Measurements from ENCODE around the gene ENTPD5.
A peak's percentile ranks its signal among the peaks of the same experiment; 100 is the strongest.
"Not testable (repeated sequence)": the region's sequence is repeated elsewhere in the genome, so short reads cannot be mapped to it uniquely, and the experiment has no call there.

The ENTPD5 gene

GRCh38 chr14:74018586-74019407 lies at the start of gene ENTPD5, which contains the start of gene BBOF1:
Gene ENTPD5, minus strand, starts transcription at chr14:74019288. Its CDS starts 31,186 bp downstream, at chr14:73988102.
Gene BBOF1, plus strand, starts transcription at chr14:74019349. Its CDS starts 130 bp downstream, at chr14:74019479.
- peak; percentile 47 for DNase-seq (ENCODE audit: low read depth)

GRCh38 chr14:74065746-74066575 lies 46.9 kb upstream of the ENTPD5 start:
- DNase-seq (ENCODE audit: low read depth) = no peak

DNA sequence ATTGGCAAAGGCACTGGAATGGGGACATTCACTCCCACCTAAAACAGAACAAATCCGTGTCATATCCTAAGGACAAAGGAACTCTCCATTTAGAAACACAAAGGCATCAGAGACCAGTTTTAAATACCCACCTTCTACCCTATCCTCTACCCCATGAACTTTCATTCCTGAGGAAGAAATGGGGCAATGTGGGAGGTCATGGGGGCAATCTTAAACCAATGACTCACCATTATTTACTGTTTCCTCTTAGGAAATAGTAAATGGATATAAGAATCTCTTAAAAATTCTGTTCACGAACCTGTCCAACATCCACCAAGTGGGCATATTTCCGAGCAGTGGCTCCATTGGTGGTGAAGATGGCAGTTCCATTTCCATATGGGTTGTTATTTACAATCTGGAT lies 45.8 kb upstream of the ENTPD5 start:
- no peak for DNase-seq (ENCODE audit: low read depth)

DNA sequence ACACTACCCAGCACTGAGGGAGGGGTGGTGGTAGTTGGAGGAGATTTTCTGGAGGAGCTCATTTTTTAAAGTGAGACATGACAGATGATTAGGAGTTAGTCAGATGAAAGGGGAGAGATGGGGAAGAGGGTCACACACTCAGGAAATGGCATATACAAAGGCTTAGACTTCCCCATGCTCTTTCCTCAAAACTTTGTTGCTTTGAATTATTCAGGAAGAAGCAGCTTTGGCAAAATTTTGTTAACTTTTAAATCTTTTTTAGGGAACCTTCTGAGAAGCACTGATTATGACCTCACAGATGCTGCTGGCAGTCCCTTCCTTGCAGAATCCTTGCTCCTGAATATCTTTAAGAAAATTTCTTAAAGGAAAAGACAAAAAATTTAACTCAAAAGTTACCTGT lies 45.3 kb upstream of the ENTPD5 start:
- DNase-seq (ENCODE audit: low read depth) = no peak

DNA sequence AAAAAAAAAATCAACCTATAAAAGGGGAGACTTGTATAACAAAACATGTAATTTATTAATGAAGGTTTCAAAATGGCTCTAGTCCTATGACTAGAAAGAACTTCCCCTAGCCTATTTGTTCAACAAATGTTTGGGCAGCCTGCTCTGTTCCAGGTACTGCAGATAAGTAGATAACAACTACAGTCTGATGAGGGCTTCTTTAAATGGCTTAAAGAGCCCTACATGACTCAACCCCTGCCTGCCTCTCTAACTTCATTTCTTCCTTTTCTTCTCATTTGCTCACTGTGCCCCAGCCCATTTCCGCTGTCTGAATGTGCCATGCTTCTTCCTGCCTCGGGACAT lies 43.7 kb upstream of the ENTPD5 start:
- no peak for DNase-seq (ENCODE audit: low read depth)

DNA sequence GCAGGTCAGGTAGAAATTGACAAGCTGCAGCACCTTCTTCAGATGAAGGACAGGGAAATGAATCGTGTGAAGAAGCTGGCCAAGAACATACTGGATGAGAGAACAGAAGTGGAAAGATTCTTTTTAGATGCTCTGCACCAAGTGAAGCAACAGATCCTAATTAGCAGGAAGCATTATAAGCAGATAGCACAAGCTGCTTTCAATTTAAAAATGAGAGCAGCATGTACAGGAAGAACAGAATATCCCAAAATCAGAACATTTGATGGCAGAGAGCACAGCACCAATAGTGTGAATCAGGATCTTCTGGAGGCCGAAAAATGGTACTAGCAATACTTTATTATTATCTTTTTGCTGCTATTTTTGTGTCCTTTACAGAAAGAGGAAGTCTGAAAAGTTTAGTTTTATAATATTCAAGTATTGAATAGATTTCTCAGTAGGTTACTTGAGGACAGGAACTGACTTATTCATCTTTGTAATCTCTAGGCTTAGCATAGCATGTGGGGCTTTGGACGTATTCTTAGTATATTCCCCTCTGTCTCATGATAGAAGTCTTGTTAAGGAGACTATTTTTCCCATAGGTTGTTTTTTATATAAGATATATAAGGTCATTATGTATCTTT lies 30.9 kb upstream of the ENTPD5 start:
- DNase-seq (ENCODE audit: low read depth) = no peak

DNA sequence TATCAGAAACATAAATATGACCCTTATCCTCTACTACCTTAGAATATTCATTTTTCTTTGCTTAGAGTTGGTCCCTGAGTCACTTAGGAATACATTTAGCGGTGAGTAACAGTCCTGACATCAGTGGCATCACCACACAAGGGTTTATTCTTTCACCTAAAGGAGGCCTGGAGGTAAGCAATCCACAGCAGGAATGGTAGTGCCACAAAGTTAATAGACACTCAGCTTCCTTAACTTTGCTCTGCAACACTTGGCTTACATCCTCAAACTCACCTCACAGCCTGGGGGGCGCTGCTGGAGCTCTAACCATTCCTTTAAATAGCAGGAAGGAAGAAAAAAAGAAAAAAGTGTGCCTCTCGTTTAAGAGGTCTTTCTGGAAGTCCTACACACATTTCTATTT lies 29.2 kb upstream of the ENTPD5 start:
- no peak for DNase-seq (ENCODE audit: low read depth)

- no peak for DNase-seq (ENCODE audit: low read depth)
Measured at GRCh38 chr14:74045522-74045921, 26.4 kb upstream of the ENTPD5 start.

GRCh38 chr14:74042296-74042695 lies 23.2 kb upstream of the ENTPD5 start:
- DNase-seq (ENCODE audit: low read depth) = no peak

- no peak for DNase-seq (ENCODE audit: low read depth)
Measured at GRCh38 chr14:74038020-74038859, 19.2 kb upstream of the ENTPD5 start.

- DNase-seq (ENCODE audit: low read depth) = no peak
Measured at GRCh38 chr14:74035556-74035955, 16.5 kb upstream of the ENTPD5 start.

GRCh38 chr14:74034572-74034971 lies 15.5 kb upstream of the ENTPD5 start:
- DNase-seq (ENCODE audit: low read depth) = no peak

GRCh38 chr14:74029136-74029535 lies 10.0 kb upstream of the ENTPD5 start:
- no peak for DNase-seq (ENCODE audit: low read depth)

GRCh38 chr14:74022346-74022745 lies 3.3 kb upstream of the ENTPD5 start:
- no peak for DNase-seq (ENCODE audit: low read depth)

GRCh38 chr14:74019408-74020137 lies 485 bp upstream of the ENTPD5 start:
- DNase-seq (ENCODE audit: low read depth) = peak; percentile 33

DNA sequence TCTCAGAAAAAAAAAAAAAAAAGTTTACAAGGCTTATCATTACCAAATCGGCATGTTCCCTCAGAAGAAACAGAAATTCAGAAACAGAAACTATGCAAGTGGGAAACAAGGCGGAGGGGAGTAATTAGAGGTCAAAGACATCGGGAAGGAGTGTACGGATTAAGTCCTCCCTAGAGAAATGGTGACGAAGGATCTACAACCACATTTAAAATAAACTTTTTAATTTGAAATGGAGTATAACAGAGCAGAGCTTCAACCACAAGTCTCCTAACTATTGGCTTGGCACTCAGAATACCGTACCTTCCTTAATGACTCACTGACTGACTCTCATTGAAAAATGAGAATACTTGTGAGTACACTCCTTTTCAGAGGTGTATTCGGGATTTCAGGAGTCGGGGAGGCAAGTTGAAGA lies 908 bp downstream of the ENTPD5 start:
- peak; percentile 50 for DNase-seq (ENCODE audit: low read depth)

DNA sequence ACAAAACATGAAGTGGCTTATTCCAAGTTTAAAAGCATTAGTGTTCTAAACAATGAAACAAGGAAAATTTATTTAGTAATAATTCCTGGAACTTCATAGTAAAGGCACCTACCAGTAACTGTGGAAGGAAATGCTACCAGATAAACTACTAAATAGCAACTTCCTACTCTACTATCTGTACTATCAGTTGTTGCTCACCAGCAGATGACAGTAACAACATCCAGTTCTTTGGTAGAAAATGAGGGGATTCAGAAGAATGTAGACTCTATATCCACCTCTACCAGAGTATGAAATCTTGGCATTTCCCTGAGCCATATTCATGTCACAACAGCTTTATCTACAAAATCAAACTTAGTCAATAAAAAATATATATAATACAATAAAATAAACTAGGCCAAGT lies 3.1 kb downstream of the ENTPD5 start:
- DNase-seq (ENCODE audit: low read depth) = no peak

DNA sequence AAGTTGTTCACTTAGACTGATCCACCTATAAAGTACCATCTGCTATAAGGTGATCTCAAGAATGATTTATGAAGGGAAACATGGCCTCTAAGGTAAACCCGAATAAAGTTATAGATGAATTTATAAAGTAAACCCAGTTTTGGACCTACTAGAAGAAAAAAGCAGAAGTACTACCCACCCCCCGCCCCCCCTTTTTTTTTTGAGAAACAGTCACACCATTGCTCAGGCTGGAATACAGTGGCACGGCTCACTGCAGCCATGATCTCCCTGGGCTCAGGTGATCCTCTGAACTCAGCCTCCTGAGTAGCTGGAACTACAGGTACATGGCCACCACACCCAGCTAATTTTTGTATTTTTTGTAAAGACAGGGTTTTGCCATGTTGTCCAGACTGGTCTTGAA lies 3.9 kb downstream of the ENTPD5 start:
- DNase-seq (ENCODE audit: low read depth) = no peak

DNA sequence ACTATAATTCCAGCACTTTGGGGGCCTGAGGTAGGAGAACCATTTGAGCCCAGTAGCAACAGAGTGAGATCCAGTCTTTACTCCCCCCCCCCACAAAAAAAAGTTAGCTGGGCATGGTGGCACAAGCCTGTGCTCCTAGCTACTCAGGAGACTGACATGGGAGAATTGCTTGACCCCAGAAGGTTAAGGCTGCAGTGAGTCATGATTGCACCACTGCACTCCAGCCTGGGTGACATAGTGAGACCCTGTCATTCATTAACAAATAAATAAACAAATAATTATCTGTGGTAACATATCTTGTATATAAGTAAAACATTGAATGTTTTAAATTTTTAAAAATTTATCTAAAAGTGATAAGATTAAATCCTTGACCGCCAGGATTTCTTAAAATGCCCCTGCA lies 4.8 kb downstream of the ENTPD5 start:
- DNase-seq (ENCODE audit: low read depth) = no peak

DNA sequence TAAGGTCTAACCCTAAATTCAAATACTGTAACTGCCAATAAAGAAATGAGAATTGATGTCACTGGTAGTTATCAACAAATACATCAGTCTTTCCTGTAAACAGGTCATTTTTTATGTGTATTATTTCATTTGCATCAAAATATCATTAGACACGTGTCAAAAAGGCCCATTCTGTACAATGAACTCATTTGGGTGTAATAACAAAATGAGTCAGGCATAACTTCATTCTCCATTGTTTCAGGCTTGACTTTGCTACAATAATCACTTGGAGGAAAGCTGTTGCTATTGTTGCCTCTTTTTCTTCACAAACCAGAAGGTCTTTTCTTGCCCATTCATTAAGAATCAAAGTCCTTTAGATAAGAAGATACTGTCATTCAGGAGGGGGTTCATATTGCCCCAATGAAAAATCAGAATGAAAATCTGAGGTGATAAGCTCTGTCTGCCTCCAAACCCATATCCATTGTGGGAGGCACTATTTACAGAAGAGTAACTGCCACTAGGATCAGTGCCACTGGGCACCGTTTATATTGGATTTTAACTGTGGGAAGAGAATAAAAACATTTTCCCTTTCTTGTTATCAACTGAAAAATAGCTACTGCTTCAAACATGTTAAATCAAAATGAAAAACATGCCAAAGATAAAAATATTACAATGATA lies 10.1 kb downstream of the ENTPD5 start:
- DNase-seq (ENCODE audit: low read depth) = no peak

- DNase-seq (ENCODE audit: low read depth) = not testable (repeated sequence)
Measured at GRCh38 chr14:74005664-74006063, 13.4 kb downstream of the ENTPD5 start.

Measured in HS-27A (cell line).